ENCODE data around the gene IDH3G.
"Not testable (repeated sequence)": the region's sequence is repeated elsewhere in the genome, so short reads cannot be mapped to it uniquely, and the experiment has no call there.

The IDH3G gene

DNA sequence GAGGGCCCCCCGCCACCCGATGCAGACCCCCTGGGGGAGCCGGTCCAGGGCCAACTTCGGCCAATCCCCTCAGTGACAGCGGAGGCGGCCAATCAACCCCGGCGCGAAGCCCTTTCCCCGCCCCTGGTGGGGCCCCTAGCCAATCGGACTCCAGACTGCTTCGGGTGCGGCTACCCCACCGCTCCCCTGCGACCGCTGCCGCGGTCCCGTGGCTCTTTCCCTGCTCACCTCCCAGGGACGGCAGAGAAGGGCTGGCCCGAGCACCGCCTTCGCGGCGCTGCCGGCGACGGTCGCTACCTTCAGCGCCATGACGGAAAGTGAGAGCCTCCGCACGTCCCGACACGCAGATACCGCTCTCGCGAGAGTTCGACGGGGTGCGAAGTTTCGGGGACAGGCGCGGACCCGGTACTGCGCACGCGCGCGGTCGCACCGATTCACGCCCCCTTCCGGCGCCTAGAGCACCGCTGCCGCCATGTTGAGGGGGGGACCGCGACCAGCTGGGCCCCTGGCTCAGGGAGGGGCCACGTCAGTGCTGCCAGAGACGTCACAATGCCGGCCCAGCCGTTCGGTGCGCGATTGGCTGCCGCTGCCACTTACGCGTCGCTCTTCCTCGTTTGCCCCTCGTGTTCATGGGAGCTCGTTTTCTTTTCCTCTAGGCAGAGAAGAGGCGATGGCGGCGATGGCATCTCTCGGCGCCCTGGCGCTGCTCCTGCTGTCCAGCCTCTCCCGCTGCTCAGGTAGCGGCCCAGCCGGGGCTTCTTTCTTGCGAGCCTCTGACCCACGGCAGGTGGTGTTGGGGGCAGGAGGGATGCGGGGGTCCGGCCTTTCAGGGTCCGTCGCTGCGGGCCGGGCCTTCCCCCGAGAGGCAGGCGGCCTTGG lies at the start of gene IDH3G, which contains the start of gene SSR4:
TSS of gene IDH3G (minus strand) at position 358 of the 879 bp plus-strand sequence. CDS start at position 309, 49 bp downstream.
TSS of gene SSR4 (plus strand) at position 651 of the 879 bp plus-strand sequence. CDS start at position 671, 20 bp downstream.
- peak; percentile 82 to 86 for DNase-seq (ENCODE audit: low read depth in 2 of 2, low spot score in 1 of 2)

DNA sequence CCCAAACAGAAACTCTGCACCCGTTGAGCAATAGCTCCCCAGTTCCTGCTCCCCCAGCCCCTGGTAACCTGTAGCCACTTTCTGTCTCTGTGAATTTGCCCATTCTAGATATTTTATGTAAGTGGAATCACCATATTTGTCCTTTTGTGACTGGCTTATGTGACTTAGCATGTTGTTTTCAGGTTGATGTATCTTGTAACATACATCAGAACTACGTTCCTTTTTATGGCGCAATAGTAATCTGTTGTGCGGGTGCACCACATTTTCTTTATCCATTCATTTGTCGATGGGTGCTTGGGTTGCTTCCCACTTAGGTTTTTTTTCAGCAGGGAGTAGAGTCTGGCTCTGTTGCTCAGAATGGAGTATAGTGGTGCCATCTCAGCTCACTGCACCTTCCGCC lies 42.7 kb upstream of the IDH3G start:
- DNase-seq (ENCODE audit: low read depth in 2 of 2, low spot score in 1 of 2), result no peak

DNA sequence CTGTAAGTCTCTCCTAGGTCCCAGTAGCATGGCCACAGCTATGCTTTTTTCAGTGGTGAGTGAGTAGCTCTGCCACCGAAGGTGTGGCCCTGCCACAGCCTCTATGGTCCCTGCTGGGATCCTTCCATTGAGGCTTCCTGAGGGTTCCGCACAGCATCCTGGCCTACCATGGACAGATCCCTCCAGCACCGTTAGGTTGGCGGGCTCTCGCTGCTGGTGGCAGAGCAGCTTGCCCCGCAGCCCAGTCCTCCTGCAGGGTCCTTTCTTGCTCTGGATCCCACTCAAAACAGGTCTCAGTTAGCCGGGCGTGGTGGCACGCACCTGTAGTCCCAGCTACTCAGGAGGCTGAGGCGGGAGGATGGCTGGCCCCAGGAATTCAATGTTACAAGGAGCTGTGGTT lies 38.6 kb upstream of the IDH3G start:
- DNase-seq (ENCODE audit: low read depth in 2 of 2, low spot score in 1 of 2), result no peak

DNA sequence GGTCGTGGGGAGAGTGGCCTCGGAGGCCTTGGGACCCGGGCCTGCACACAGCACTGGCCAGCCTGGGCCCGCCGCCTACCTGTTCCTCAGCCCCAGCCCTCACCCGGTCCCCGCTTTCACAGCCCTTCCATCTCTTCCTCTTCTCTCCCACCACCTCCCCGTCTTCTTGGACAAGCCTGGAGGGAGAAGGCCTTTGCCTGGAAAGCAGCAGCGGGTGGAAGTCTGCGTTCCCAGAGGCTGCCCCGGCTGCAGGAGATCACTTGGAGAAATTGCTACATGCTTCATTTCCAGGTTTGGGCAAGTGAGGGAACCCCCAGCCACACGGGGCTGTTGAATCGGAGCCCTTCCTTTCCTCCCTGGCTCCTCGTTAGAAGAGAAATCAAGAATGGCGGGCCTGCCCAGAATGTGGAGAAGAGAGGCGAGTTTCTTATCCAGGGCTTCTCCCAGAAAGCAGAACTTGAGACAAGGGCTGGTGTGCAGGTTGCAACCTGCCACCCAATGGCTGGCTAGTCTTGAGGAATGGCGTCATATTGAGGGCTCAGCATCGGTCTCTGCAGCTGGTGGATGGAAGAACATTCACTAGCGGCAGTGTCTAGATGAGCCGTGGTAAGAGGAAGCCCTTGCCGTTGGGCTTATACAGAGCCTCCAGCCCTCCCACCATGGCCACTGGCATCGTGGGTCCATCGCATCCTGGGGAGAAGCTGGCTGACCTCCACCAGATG lies 37.4 kb upstream of the IDH3G start:
- no peak for DNase-seq (ENCODE audit: low read depth in 2 of 2, low spot score in 1 of 2)

DNA sequence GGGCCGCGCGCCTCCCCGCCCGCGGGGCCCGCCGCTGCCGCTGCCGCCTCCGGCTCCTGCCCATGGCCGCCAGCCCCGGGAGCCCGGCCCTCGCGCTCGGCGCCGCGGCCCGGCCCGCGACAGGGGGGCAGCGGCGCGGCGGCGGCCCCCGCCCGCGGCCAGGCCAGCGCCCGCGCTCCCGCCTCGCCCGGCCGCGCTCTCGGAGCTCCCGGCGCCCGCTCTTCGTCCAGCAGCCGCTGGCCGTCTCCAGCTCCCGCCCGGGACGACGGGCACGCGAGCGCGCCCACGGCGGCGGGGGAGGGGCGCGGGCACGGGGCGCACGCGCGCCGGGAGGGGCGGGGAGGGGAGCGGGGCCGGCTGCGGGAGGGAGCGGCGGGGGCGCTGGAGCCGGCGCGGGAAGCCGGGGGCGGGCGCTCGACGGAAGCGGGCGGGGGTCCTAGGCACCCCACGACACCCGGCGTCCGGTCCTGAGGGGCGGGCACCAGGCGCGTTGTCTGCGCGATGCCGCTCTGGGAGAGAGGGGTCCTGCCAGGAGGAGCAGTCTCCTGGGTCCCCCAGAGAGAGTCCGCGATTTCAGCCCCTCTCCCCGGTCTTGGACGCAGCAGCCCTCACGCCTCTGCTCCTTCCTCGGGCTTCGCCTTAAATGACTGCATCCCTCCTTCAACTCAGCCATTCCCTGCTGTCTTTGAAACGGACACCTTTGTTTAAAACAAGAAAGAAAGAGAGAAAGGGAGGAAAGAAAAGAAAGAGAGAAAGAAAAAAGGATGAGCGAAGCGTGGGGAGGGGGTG lies 36.7 kb upstream of the IDH3G start:
- no peak for DNase-seq (ENCODE audit: low read depth in 2 of 2, low spot score in 1 of 2)

DNA sequence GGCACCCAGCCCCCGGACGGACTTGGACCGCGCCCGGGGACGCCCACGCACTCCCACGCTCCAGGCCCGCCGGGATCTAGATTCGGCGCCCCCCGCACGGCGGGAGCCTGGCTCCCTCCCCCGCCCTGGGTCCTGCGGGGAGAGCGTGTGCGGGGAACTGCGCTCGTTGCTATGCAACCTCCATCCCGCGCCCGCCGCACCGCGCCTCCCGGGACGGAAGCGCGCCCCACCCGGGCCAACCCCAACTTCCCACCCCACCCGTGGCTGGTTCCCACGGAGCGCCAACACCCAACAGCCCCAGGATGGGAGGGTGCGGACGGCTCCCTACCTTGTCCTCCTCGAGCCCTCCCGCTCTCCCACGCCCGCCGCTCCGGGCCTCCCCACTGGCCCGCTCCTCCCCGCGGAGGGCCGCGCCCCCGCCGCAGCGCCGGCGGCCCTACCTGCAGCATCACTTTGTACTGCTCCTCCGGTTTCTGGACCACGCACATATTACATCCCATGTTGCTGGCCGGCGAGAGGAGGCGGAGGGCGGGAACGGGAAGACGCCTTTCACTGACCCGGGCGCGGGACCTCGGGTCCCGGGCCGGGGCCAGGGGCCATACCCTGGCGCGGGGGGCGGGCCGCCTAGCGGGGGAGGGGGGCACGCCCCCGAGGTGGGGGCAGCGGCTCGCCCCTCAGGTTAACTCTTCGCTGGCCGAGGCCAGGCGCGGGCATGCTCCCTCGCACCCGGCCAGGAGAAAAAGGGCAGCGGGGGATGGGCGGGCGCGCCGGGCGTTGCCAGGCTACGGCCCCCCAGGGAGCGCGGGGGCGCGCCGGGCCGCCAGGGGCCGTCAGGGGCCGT lies 35.8 kb upstream of the IDH3G start, which contains the start of gene PDZD4:
TSS of gene PDZD4 (minus strand) at position 746 of the 841 bp plus-strand sequence. CDS start at position 500, 246 bp downstream.
- DNase-seq (ENCODE audit: low read depth in 2 of 2, low spot score in 1 of 2), result no peak

DNA sequence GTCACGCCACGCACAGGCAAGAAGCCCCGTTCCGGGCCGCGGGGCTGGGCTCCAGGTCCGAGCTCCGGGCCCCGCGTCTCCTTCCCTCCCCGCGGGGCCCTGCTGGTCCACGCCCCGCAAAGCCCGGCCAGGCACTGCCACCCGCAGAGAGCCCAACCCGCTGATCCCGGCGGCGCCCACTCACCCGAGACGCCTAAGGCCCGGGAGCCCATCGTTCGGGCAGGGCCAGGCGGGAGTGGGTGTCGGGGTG lies 35.3 kb upstream of the IDH3G start:
- DNase-seq (ENCODE audit: low read depth in 2 of 2, low spot score in 1 of 2), result no peak

DNA sequence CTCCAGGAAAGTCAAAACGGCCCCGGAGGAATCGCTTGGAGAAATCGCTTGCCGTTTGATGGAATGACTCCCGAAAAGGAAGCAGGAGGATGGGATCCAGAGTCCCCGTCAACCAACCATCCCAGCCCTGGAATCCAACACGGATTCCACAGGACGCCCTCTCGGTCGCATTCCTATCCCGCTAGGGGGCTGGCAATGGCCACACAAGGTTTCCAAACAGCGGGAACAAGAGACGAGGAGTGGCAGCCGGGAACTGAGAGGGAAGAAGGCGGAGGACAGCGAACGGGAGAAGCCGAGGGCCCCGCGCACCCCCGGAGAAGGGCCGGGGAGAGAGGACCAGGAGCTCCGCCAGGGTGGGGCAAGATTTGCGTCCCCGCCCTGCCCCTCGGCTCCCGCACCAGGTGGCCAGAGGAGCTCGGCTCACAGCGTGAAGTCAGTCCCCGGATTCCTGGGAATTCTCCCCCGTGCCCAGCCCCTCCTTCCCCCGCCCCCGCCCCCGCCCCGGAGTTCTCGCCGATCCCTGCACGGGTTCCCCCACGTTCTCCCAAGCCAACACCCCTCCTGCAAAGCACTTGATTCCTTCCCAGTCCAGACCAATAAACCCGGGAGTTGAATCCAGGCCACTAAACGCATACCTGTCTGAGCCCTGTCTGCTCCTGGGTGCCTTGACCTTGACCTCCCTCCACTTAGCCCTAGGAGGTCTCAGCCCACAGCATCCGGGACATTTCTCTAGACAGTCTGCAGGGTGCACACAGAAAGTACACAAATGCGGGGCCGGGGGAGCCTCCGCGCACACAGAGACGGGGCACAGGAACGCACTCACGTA lies 34.8 kb upstream of the IDH3G start:
- DNase-seq (ENCODE audit: low read depth in 2 of 2, low spot score in 1 of 2), result no peak

DNA sequence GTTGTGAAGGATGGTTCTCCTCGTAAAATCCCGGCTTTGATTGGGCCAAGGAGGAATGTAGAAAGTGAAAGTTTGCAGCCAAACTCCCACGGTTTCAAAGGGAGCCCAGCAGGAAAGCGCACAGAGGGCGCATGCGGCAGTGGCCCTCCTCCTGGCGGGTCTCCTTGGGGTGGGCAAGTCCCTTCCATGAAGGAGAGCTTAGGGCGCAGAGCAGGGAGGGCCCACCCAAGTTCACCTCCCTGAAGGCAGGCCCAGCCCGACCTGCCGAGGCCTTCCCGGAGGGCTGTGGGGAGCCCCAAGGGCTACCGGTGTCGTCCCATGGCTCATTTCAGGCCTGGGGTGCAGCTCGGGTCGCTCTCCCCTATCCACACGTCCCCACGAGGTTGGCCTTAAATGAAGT lies 34.1 kb upstream of the IDH3G start:
- no peak for DNase-seq (ENCODE audit: low read depth in 2 of 2, low spot score in 1 of 2)

DNA sequence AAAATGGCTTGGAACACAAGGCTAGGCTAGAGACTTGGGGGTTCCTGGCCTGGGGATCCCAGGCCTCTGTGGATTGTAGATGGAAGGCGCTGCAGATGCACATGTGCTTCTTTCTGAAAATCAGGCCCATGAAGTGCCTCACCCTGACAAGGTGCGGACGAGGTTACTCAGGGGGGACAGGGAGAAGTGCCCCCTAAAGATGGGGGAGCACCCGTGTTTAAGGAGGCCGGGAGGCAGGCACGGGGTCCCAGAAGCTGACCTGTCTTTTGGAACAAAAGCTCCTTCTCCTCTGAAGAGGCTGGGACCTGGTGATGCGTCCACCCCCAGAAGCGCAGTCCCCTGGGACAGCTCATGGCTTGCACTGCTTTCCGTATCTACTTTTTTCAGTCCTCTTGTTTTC lies 33.7 kb upstream of the IDH3G start:
- no peak for DNase-seq (ENCODE audit: low read depth in 2 of 2, low spot score in 1 of 2)

DNA sequence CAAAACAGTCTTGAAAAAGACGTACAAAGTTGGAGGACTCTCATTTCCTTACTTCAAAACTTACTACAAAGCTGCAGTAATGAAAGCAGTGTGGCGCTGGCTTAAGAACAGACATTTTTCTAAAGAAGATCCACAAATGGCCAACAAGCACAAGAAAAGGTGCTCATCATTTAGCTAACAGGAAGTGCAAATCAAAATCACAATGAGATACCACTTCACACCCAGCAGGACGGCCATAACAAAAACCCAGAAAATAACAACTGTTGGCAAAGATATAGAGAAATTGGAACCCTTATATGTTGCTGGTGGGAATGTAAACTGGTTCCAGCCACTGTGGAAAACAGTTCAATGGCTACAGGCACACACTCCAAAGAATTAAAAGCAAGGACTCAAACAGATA lies 32.8 kb upstream of the IDH3G start:
- DNase-seq (ENCODE audit: low read depth in 2 of 2, low spot score in 1 of 2), result no peak

DNA sequence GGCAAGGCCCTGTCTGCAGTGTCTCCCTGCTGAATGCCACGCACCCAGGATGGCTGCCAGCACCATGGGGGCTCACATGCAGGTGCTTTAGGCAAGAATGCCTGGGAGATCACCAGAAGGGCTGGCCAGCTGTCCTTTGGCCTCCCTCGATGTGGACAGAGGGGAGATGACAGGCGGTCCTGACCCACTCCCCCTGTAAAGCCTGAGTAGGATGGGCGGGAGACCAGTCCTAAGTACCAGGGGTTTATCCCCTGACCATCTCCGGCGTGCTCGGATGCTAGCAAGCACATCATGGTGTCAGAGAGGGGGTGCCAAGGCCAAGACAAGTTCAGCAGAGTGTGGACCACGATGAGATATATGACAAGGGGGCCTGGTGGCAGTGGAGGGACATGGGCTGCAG lies 30.9 kb upstream of the IDH3G start:
- no peak for DNase-seq (ENCODE audit: low read depth in 2 of 2, low spot score in 1 of 2)

DNA sequence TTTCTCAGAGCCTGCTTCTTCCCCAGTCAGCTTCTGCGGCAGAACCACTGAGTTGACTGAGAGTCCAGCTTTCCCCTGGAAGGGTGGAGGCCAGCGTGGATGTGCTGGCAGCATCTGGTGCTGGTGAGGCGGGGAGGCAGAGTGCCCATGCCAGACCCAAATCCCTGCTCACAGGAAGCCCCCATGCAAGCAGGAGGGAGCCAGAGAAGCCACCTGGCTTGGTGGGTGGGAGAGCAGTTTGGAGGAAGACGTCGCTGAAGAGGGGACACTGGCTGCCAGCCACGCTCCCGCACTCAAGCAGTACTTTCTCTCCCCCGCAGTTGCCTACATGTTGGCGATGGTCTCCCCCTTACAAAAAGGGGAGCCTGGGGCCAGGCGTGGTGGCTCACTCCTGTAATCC lies 30.2 kb upstream of the IDH3G start:
- no peak for DNase-seq (ENCODE audit: low read depth in 2 of 2, low spot score in 1 of 2)

DNA sequence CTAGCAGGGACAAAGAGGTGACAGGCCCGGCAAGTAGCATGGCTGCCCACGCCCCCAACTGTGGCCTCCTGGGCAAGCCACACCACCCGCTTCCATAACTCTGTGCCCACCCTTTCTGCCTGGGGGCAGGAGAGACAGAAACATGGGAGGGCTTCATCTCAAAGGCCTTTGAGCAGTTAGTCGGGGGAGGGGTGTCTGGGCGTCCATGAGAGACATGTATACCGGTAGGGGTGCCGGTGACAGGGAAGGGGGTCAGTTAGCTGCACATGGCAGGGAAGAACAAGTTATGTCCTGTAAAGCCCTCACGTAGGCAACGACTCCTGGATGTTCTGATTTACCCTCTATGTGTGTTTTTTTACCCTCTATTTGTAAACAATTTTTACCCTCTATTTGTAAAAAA lies 26.9 kb upstream of the IDH3G start:
- DNase-seq (ENCODE audit: low read depth in 2 of 2, low spot score in 1 of 2), result no peak

DNA sequence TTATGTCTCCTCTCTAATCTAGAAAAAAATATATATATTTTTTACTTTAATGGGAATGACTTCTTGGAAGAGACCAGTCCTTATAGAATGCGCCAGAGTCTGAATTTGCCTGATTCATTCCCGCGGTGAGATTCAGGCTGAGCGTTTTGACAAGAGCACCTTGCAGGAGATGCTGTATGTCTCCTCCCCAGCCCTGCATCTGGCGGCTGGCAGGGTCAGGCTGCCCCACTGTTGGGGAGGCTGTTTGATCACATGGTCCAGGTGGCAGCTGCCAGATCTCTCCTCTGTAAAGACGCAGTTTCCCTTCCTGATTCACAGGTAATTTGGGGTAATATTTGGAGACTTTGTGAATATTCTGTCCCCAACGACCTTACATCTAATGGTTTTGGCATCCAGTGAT lies 26.4 kb upstream of the IDH3G start:
- no peak for DNase-seq (ENCODE audit: low read depth in 2 of 2, low spot score in 1 of 2)

DNA sequence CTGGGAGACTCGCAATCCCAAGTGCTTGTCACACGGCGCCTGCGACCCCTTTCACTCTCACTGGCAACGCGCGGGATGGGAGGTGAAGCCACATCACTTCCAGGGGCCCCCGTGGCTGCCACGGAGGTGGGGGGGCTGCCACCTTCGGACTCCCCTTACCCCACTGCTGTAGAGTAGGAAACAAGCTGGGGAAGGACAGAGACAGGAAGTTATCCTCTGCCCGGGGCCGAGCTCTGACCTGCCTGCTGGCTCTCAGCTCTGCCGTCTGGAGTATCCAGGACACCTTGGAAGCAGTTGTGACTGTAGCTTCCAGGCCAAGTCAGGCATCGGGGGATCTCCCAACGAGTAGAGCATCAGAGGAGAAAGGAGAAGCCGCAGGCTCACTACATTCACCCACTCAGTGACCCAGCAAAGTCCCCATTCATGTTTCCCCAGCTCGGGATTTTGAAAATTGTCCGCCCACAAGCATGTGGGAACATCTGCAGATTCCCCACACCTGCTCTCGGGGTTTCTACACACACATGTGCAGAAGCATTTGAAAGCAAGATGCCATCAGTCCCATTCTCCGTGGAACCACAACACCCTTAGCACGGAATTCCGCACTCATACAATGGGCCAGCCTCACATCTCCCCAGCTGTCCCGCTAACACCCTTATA lies 25.3 kb upstream of the IDH3G start:
- no peak for DNase-seq (ENCODE audit: low read depth in 2 of 2, low spot score in 1 of 2)

DNA sequence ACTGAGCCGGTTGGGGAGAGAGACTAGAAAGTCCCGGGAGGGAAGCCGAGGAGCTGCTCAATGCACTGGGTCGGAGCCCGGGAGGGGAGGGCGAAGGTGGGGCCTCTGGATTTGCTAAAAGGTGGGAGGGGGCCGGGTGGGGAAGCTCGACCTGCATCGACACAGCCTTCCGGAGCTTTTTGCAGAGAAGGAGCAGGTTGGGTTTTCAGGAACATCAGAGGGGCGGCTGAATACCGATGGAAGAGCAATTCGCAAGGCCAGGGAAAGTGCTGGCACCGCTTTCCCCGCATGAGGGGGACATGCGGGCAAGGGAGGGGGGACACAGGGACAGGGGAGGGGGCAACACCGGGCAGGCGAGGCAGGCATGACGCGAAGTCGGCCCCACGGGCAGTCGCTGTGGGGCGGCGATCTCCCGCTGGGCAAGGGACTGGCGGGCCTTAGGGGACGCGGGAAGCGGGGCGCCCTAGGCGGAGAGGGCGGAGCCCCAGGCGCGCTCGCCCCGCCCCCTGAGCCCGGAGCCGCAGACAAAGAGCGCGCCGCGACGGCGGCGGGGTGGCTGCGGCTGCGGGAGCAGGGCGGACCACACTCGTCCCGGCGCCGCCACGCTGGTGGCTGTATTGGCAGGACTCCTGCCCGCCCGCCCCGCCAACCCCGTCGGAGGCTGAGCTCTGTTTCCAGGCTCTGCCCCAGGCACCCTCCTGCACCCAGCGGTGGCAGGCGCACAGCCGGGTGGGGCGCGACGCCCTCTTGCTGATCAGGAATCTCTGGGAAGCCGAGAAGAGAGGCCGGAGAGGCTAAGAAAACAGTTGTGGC lies 24.6 kb upstream of the IDH3G start:
- no peak for DNase-seq (ENCODE audit: low read depth in 2 of 2, low spot score in 1 of 2)

DNA sequence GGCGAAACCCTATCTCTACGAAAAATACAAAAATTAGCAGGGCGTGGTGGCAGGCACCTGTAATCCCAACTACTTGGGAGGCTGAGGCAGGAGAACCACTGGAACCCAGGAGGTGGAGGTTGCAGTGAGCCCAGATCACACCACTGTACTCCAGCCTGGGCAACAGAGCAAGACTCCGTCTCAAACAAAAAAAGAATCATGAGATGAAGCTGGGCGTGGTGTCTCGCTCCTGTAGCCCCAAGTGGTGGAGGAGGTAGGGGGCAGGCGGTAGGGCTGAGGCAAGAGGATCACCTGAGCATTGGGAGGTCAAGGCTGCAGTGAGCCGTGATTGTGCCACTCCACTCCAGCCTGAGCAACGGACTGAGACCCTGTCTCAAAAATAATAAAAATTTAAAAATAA lies 23.9 kb upstream of the IDH3G start:
- not testable (repeated sequence) for DNase-seq (ENCODE audit: low read depth in 2 of 2, low spot score in 1 of 2)

Data from stimulated activated CD8-positive, alpha-beta memory T cell treated with anti-CD3 and anti-CD28 coated beads, Interleukin-4, amount 100 ng/mL, for 4 hours (primary cell).